Vagina (tissue), 2 donors: Measurements from ENCODE around the gene DMAC2L. TPM values are rescaled to one million over a fixed set of nuclear protein-coding genes. Genes with fewer than 3 reads are reported as not detected.

Experiments
- DNase-seq, 2 donors: peaks; one replicate each; pipeline ENCODE4 v3.0.0-alpha.2; 2017; ENCODE audit errors: extremely low spot score in 2 of 2
- H3K27ac ChIP-seq: fragments of 200-600 bp; sonication (generic); one replicate; pipeline ENCODE4 v1.5.1; 2019
- H3K27me3 ChIP-seq: fragments of 200-600 bp; sonication (generic); one replicate; pipeline ENCODE4 v1.5.1; 2019
- H3K36me3 ChIP-seq, 2 donors: fragments of 200-600 bp; sonication (generic); one replicate each; pipeline ENCODE4 v1.5.1; 2017 to 2019
- H3K4me1 ChIP-seq: fragments of 200-600 bp; sonication (generic); one replicate; pipeline ENCODE4 v1.5.1; 2019
- H3K4me3 ChIP-seq, 2 donors: fragments of 200-600 bp; sonication (generic); 1 replicate in 1 of 2; 2 replicates in 1 of 2; pipeline ENCODE4 v1.5.1; 2016 to 2019
- H3K9me3 ChIP-seq: fragments of 200-600 bp; sonication (generic); one replicate; pipeline ENCODE4 v1.5.1; 2019
- POLR2A ChIP-seq, 2 donors: fragments of 450-650 bp; IDR thresholded peaks; one replicate each; pipeline ENCODE4 v1.6.1; 2017; ENCODE audit warnings: antibody characterized with exemption in 2 of 2, mild to moderate bottlenecking in 2 of 2, moderate library complexity in 2 of 2
- POLR2AphosphoS5 ChIP-seq, 2 donors: sonication (generic); formaldehyde crosslinking; IDR thresholded peaks; one replicate each; pipeline ENCODE4 v1.9.0; 2017; ENCODE audit warnings: antibody characterized with exemption in 2 of 2, mild to moderate bottlenecking in 2 of 2, low read depth in 1 of 2; ENCODE audit not compliant: insufficient read depth in 1 of 2
- intact Hi-C: fragments of 100-400 bp; cut with DNase I; formaldehyde crosslinking; loops from one replicate; pipeline ENCODE4 v1.15.1; 2023
- total RNA-seq: library from RNA; depleted of rRNA; stranded (reverse); fragments of >200 nt; gene quantifications from one replicate; pipeline ENCODE4 v1.2.3, GENCODE V29; 2016
- TF ChIP-seq, protein P1 (sequence below), 3 experiments: fragments of 450-650 bp in 2 of 3; fragments of 200-600 bp in 1 of 3; sonication (generic) in 1 of 3; IDR thresholded peaks; one replicate each; pipeline ENCODE4 v1.5.1; 2017 to 2019; ENCODE audit warnings: antibody characterized with exemption in 3 of 3, mild to moderate bottlenecking in 2 of 3, moderate library complexity in 2 of 3

Gene DMAC2L
- total RNA-seq, 1 donor from 2014 or later: 31.4 TPM

DNA sequence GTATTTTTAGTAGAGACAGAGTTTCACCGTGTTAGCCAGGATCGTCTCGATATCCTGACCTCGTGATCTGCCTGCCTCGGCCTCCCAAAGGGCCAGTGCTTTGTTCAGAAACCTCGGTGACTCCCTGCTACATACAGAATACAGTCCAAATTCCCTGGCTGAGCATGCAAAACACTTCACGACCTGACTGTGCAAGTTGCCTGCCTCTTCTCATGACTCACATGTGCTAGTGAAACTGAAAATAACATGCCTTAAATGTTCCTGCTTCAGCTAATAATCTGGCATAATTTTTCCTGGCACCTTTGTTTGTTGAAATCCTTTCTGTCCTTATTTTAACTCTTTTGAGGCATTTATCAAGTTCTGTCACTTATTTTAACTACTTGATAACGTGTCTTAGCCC, 8.2 kb downstream of the DMAC2L start:
- Histone ChIP-seq H3K9me3 (no peaks in the 10 kb centered on the region), H3K27ac (peak overlapping the region; percentile 64), H3K4me1 (peaks cover 19% of the 10 kb centered on the region), H3K27me3 (no peaks in the 10 kb centered on the region), H3K36me3 (peaks cover 0 to 4% of the 10 kb centered on the region in 2 donors), H3K4me3 (no peak overlapping the region)
- intact Hi-C loops: loop anchor here (2.0 kb wide), 1 partner anchor 213 kb away; the partner anchor contains the start of gene MAP4K5
- TF ChIP-seq POLR2A (IDR thresholded peaks at IDR 0.05) (no peak), POLR2AphosphoS5 (IDR thresholded peaks at IDR 0.05; ENCODE audit: insufficient read depth in 1 of 2, low read depth in 1 of 2) (peak in 1 of 2 donors; percentile 78)
- DNase-seq: no peak

DNA sequence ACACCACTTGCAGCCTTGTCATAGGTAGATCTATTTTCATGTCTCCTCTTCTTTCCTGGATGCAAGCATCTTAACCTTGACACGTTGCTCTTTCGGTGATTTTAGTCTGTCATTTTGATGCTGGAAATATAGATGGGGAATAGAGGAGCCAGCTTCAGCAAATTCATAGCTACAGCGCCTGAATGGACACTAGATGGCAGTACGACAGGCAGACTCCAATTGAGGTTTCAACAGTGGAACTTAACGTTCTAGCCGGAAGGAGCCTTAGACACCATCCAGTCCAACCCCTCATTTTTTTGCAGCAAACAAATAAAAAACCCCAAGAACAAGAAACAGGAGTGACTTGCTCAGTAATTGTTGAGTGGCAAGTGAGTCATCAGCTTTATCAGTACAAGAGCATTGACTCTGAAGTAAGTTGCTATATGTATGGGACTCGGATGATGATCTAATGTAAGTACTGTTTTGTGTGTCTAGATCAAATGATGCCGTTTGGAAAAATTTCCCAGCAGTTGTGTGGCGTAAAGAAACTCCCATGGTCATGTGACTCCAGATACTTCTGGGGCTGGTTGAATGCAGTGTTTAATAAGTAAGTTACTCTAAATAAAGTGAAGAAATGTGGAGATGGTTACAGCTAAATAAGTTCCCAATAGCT, 9.0 kb downstream of the DMAC2L start:
- peak overlapping the region in 1 of 2 donors; percentile 13 for H3K4me3 ChIP-seq
- H3K36me3 ChIP-seq: peaks cover 4 to 12% of the 10 kb centered on the region in 2 donors
- no peaks in the 10 kb centered on the region for H3K27me3 ChIP-seq
- TF ChIP-seq, protein P1, sequence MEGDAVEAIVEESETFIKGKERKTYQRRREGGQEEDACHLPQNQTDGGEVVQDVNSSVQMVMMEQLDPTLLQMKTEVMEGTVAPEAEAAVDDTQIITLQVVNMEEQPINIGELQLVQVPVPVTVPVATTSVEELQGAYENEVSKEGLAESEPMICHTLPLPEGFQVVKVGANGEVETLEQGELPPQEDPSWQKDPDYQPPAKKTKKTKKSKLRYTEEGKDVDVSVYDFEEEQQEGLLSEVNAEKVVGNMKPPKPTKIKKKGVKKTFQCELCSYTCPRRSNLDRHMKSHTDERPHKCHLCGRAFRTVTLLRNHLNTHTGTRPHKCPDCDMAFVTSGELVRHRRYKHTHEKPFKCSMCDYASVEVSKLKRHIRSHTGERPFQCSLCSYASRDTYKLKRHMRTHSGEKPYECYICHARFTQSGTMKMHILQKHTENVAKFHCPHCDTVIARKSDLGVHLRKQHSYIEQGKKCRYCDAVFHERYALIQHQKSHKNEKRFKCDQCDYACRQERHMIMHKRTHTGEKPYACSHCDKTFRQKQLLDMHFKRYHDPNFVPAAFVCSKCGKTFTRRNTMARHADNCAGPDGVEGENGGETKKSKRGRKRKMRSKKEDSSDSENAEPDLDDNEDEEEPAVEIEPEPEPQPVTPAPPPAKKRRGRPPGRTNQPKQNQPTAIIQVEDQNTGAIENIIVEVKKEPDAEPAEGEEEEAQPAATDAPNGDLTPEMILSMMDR (IDR thresholded peaks at IDR 0.05): peak; percentile 26 to 75 (median 69)
- TF ChIP-seq POLR2A (IDR thresholded peaks at IDR 0.05) (no peak), POLR2AphosphoS5 (IDR thresholded peaks at IDR 0.05; ENCODE audit: insufficient read depth in 1 of 2, low read depth in 1 of 2) (peak; percentile 15 to 72)
- peaks cover 19% of the 10 kb centered on the region for H3K4me1 ChIP-seq
- no peak for DNase-seq
- intact Hi-C loops: loop anchor here (2.0 kb wide), 1 partner anchor 212 kb away; the partner anchor contains the start of gene MAP4K5
- no peaks in the 10 kb centered on the region for H3K9me3 ChIP-seq
- H3K27ac ChIP-seq: peak overlapping the region; percentile 64

DNA sequence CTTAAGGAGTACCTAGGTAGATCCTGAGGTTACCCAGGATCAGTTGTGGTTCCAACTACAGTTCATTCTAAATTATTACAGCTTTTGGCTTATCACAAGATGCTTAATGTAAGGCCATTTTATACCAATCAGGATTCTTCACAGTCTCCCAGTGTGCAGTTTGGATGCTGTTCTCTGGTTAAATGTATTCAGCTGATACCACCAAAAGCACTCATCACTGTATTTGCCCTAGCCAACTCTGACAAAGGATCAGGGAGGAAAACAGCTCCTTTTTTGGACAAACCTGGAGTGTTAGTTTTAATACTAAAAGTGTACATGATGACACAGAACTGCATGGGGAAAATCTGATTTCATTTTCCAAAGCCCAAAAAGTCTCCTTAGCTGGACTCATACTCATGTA, 19.5 kb downstream of the DMAC2L start:
- Histone ChIP-seq H3K27me3 (no peaks in the 10 kb centered on the region), H3K4me3 (no peak overlapping the region), H3K4me1 (peaks cover 45% of the 10 kb centered on the region), H3K9me3 (no peaks in the 10 kb centered on the region), H3K27ac (peak overlapping the region; percentile 6), H3K36me3 (peaks cover 0 to 27% of the 10 kb centered on the region in 2 donors)
- DNase-seq: no peak
- no peak for TF ChIP-seq POLR2A (IDR thresholded peaks at IDR 0.05)
- TF ChIP-seq POLR2AphosphoS5 (IDR thresholded peaks at IDR 0.05; ENCODE audit: insufficient read depth in 1 of 2, low read depth in 1 of 2): no peak
- TF ChIP-seq, protein P1 (IDR thresholded peaks at IDR 0.05): no peak
- intact Hi-C loops: no loop called here

DNA sequence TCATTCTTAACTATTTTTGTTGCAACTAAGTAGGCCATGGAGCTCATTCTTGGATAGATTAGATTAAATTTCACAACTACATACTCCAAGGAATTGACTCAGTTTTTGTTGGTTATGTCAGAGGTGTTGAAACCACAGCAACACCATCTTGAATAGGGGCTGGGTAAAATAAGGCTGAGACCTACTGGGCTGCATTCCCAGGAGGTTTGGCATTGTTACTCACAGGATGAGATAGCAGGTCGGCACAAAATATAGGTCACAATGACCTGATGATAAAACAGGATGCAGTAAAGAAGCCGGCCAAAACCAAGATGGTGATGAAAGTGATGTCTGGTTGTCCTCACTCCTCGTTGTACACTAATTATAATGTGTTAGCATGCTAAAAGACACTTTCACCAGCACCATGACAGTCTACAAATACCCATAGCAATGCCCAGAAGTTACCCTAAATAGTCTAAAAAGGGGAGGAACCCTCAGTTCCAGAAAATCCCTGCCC, 20.9 kb downstream of the DMAC2L start:
- no peak for DNase-seq
- Histone ChIP-seq H3K4me3 (no peak overlapping the region), H3K9me3 (no peaks in the 10 kb centered on the region), H3K27ac (peak overlapping the region; percentile 10), H3K36me3 (peaks cover 0 to 27% of the 10 kb centered on the region in 2 donors), H3K27me3 (no peaks in the 10 kb centered on the region), H3K4me1 (peaks cover 48% of the 10 kb centered on the region)
- TF ChIP-seq, protein P1 (IDR thresholded peaks at IDR 0.05): no peak
- TF ChIP-seq POLR2AphosphoS5 (IDR thresholded peaks at IDR 0.05; ENCODE audit: insufficient read depth in 1 of 2, low read depth in 1 of 2): peak; percentile 32 to 35
- no peak for TF ChIP-seq POLR2A (IDR thresholded peaks at IDR 0.05)
- intact Hi-C loops: no loop called here

DNA sequence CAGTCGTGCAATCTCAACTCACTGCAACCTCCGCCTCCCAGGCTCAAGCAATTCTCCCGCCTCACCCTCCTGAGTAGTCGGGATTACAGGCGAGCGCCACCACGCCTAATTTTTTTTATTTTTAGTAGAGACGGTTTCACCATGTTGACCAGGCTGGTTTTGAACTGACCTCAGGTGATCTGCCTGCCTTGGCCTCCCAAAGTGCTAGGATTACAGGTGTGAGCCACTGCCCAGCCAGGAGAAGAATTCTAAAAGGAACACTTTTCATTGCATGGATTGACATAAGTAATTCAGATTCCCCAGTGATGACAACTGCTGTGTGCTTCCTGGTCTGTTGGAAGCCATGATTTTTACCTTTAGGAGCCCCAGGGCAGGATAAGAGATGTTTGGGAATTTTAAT, 22.1 kb downstream of the DMAC2L start:
- Histone ChIP-seq H3K9me3 (no peaks in the 10 kb centered on the region), H3K4me1 (peaks cover 48% of the 10 kb centered on the region), H3K36me3 (peaks cover 0 to 17% of the 10 kb centered on the region in 2 donors), H3K4me3 (no peak overlapping the region), H3K27ac (peak overlapping the region; percentile 70), H3K27me3 (no peaks in the 10 kb centered on the region)
- no peak for TF ChIP-seq POLR2AphosphoS5 (IDR thresholded peaks at IDR 0.05; ENCODE audit: insufficient read depth in 1 of 2, low read depth in 1 of 2)
- TF ChIP-seq POLR2A (IDR thresholded peaks at IDR 0.05): no peak
- TF ChIP-seq, protein P1 (IDR thresholded peaks at IDR 0.05): no peak
- intact Hi-C loops: no loop called here
- DNase-seq: no peak
